GM18907 (cell line): ENCODE measurements around the gene ACAP2.
"Not testable (repeated sequence)": the region's sequence is repeated elsewhere in the genome, so short reads cannot be mapped to it uniquely, and the experiment has no call there.

Source experiments
- ATAC-seq: cut with Tn5 transposase; IDR thresholded peaks from one replicate; pipeline ENCODE4 v1.9.1; 2021; ENCODE audit warnings: mild to moderate bottlenecking, moderate library complexity; ENCODE audit not compliant: unreplicated experiment

ACAP2 gene

DNA sequence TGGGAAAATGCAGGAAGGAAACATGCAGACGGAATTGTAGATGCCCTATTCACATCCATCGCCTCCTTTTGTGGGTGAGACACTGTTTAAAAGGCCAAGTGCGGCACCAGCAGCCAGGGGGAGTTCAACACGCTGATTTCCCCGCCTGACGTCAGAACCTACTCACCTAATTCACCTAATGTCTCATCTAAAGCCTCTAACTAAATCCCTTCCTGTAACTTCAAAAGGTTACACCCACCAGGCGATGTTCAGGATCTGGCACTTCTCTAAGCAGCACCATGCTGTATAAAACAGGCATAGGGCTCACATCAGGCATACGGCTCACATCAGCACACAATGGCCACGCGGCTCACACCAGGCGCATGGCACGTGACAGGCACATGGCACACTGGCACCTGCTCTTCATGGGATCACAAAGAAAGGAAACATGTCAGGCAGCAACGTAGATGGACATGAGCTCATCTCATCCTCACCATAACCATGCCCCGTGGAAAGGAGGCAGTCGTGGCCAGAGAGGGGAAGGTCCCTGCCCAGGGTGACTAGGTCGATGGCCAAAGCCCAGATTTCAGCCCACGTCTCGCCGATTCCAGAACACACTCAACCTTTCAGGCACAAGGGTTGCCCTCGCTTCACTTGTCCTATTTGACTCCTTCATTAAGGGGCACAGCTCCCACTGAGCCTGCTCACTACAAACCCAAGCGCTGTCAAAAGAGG is 193.6 kb downstream of the ACAP2 start:
- ATAC-seq = no peak

DNA sequence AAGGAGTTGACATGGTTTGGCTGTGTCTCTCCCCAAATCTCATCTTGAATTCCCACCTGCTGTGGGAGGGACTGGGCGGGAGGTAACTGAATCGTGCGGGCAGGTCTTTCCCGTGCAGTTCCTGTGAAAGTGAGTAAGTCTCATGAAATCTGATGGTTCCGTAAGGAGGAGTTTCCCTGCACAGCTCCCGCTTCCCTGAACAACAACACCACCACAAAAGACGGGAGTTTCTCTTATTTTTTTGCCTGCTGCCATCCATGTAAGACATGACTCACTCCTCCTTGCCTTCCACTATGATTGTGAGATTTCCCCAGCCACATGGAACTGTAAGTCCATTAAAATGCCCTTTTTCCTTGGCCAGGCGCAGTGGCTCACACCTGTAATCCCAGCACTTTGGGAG is 194.5 kb downstream of the ACAP2 start:
- no peak for ATAC-seq

DNA sequence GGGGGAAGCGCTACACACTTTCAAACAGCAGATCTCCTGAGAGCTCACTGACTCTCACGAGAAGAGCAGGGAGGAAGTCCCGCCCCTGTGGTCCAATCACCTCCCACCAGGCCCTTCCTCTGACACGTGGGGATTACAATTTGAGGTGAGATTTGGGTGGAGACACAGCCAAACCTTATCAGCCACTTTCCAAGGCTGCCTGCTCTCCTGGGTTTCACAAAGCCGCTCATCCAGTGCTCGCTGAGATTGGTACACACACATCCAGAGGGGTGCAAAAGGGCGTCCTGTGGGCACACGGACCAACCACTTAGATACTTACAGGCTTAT is 195.0 kb downstream of the ACAP2 start:
- no peak for ATAC-seq

DNA sequence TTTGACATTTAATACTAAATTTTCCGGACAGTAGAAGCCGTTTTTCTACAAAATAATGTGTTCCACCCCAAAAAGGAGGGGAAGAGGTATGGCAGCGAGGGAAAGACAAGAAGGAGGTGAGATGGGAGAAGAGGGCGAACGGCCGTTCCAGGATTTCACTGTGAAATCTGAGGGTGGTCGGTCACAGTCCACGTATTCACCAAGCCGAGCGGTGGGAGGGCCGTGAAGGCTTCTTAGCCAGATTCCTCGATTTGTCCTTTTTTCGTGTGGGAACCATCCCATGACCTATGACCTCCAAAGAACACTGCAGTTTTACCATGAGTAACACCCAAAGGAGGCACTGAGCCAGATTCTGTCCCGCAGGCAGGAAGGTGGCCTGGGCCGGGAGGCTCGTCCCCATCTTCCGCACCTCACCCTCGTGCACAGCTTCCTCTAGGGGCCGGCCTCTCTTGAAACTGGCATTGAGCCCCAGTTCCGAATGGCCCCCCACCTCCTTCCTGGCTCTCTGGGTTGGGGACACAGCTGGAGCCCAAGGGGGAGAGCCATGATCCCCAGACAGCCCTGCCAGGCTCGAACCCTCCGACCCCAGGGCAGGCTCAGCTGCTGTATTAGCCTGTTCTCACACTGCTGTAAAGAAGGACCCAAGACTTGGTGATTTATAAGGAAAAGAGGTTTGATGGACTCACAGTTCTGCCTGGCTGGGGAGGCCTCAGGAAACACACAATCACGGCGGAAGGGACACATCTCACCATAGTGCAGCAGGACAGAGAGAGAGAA is 195.5 kb downstream of the ACAP2 start:
- no peak for ATAC-seq

DNA sequence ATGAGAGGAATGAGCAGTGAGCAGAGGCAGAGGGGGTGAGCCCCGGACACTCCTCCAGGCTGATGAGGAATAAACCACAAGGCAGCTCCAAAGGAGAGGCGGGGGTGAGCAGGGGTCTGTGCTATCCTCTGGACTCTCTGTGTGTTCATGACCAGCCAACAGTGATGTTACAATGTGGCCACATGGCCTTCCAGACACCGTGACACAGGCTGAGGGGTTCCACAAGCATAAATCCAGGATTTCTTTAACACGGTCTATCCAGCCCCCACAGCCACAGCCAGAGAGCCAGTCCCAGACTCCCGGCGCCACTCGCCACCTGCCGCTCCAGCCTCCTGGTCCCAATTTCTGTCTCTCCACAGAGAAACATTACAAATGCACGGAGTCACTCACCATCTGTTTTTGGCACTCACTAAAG is 196.2 kb downstream of the ACAP2 start:
- ATAC-seq = no peak

DNA sequence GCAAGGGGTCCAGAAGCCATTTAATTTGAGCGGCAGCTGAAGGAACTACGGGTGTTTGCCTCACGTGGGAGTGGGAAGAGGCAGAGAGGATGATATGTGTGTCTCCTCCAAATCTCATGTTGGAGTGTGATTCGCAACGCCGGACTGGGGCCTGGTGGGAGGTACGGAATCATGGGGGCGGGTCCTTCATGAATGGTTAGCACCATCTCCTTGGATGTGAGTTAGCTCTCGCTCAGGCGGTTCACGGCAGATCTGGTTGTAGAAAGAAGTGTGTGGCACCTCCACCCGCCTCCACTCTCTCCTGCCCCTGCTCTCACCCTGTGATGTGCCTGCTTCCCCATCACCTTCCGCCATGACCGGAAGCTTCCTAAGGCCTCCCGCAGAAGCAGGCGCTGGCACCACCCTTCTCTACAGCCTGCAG is 197.3 kb downstream of the ACAP2 start:
- ATAC-seq = no peak

DNA sequence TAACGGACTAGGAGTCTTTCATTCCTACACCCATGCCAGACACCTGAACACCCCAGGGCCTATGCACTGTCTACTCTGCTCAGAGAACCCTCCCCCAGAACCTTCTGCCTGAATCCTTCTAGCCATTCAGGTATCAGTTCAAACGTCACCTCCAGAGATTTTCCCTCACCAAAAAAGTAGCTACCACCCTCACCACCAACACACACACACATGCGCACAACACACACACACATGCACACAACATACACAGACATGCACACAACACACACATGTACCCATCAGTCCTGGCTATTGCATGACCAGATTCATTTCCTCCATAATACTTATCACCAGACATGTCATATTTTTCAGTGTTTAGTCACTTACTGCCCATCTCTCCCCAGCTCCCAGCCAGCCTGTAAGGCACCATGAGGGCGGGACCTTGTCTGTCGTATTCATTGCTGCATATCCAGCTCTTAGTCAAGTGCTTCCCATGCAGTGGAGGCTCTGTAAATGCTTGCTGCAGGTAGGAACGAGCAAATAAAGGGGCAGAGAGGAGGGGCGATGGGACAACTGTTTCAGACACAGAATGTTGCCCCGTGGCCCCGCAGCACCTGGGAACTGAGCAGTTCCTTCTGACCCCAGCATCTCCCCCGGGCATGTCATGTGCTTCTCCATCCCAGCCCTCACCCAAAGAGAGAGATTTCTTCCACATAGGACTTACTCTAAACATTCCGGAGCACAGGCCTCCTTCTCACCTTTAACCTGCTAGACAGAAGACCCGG is 201.0 kb downstream of the ACAP2 start:
- no peak for ATAC-seq

DNA sequence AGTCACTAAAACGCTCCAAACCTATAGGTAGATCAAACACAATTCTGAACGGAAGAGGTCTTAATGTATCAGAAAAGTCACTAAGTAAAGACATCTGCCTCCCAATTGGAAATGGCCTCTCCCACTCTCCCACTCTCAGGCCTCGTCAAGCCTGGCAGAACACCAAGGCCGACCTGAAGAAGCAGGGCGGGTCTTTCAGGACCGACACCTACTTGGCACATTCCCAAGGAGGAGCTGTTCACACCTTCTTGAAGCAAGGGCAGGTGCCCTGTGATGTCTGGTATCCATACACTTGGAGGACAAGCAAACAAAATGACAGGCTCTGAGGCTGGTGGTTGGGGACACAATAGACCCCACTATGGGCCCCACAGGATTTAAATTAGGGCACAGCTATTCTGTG is 201.9 kb downstream of the ACAP2 start:
- no peak for ATAC-seq

DNA sequence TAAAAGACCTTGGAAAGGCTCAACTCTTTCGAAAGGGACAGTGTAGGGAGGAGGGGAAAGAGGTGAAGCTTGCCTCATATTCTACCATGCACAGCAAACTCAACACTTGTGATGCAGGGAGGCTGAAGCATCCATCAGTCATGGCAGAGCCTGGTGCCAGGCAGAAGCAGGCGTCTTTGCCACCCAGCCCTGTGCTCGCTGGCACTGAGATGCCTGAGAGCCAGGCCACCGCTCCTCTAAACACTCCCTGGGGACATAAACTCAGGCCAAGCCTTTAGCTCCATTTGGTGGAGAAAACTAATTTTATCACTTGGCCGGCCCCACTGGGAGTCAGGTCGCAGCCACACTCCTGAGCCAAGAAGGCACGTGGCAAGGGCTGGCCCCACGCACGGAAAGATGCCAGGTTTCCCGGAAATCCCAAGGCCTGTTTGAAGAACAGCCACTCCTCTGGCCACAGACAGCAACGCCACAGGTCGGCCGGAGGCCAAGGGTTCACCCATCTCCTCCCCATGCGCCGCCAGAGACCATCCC is 202.6 kb downstream of the ACAP2 start:
- ATAC-seq = no peak

DNA sequence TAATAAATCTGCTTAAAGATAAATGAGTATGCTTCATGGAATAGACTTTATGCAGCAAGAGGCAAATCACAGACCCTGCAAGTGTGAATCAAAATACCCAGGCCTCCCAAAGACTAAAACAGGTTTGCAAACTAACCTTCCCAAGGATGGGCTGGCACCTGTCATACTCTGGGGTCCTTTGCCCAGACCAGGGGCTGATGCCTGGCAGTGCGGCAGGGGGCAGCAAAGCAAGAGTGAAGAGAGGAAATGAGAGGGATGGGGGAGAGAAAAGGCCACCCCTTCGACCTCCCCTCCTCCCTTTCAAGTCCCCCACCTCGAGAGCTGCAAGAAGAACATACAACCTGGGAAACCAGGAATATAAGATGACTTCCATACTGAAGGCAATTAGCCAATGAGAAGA is 203.7 kb downstream of the ACAP2 start:
- no peak for ATAC-seq

DNA sequence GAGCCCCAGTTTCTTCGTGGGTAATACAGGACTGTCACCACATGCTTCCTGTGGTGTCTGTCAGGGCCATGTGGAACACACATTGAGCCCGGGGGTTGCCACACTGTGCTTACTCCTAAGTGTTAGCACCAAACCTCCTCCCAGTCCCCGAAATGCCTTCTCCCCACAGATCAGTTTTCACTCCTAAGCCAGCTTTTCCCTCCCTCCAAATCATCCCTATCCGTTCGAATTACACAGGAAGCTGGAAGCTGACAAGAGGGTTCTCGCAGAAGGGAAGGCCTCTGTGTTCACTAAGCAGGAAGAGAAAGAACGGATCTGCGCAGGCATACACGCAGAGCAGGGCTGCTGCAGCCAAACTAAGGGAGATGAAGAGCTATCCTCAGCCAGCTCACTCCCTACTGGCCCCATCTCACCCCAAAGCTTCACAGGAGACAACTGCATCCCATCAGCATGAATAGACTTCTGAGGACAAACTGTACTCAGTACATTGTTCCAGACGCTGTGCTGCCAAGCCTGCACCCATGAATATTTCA is 204.2 kb downstream of the ACAP2 start:
- no peak for ATAC-seq

DNA sequence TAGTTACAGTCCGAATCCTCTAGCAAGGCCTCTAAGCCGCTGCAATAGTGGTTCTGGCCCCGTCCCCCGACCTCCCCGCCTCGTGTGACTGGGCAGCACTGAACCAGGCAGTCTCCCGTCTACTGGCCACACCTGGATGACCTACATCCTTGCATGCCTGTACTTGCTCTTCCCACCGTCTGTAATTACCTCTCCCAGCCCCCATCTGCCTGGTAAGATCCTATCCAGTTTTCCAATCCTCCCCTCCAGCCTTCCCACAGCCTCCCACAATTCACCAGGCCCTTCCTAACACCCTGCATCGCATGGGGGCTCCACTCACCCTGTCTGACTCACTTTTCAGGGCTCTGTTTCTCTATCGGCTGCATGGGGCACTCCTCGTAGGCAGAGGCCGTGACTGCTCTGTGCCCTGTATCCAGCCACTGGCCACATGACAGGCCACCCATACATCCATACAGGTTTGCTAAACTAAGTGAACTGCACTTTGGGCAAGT is 204.7 kb downstream of the ACAP2 start:
- no peak for ATAC-seq

DNA sequence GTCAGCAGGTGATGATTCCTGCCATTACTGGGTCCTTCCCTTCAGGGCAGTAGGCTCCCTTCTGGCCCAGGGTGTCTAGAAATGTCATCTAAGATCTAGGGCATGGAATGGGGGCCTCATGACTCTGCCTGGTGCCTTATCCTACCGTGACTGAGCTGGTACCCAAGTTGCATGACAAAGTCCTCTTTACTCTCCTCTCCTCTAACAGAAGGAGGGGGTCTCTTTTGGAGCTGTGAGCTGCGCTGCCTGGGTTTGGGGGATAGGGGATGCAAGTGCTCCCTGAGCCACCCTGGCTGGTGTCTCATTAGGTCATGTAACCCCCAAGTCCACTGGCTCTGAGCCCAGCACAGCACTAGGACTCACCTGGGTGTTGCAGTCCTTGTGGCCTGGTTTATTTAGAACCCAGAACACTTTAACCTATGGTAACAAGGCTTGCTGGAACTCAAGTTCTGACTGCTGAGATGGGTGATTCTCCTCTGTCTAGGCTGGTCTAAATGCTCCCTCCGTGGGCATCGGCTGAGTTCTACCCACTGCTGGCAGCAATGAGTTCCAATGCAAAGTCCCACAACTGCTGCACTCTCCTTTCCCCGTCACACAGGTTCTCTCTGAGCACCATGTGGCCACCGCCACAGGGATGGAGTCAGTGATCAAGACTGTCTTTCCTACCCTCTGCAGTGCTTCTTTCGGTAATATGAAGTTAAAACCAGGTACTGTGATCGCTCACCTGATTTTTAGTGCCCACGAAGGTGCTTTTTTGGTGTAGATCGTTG is 205.8 kb downstream of the ACAP2 start:
- no peak for ATAC-seq

DNA sequence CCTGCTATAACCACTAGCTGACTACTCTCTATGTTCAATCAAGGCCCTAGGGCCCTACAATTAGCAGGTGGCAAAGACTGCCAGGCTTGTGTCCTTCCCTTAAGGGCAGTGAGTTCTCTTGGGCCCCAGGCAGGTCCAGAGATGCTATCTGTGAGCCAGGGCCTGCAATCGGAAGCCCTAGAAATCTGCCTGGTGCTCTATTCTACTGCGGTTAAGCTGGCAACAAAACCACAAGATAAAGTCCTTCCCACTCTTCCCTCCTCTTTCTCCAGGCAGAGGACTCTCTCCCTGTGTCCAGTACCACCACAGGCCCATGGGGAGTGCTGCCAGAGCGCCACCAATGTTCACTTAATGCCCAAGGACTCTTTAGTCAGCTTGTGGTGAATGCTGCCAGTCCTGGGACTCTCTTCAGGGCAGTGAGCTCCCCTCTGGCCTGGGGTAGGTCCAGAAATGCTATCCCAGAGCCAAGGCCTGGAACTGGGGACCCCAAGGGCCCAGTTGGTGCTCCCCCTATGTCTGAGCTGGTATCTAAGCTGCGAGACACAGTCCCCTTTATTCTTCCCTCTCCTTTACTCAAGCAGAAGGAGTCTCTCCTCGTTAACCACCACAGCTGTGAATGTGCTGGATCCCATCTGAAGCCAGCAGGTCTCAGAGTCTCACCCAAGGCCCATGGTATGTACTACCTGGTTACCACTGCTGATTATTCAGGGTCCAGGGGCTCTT is 206.6 kb downstream of the ACAP2 start:
- ATAC-seq = no peak

DNA sequence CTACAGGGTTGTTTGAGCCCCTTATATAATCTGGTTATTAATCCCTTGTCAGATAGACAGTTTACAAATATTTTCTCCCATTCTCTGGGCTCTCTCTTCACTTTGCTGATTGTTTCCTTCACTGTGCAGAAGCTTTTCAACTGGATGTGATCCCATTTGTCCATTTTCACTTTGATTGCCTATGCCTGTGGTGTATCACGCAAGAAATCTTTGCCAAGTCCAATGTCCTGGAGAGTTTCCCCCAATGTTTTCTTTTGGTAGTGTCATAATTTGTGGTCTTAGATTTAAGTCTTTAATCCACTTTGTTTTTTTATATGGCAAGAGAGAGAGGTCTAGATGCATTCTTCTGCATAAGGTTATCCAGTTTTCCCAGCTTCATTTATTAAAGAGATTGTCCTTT is 212.6 kb downstream of the ACAP2 start:
- no peak for ATAC-seq

DNA sequence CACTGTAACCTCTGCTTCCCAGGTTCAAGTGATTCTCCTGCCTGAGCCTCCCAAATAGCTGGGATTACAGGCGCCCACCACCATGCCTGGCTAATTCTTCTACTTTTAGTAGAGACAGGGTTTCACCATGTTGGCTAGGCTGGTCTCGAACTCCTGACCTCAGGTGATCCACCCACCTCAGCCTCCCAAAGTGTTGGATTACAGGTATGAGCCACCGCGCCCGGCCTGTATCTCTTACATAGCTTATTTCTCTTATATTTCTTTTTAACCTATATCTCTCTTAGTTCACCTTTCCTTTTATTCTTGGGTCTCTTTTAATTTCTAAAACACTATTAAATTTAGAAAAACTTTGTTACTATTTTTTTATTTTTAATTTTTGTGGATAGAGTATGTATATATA is 213.9 kb downstream of the ACAP2 start:
- ATAC-seq = not testable (repeated sequence)

DNA sequence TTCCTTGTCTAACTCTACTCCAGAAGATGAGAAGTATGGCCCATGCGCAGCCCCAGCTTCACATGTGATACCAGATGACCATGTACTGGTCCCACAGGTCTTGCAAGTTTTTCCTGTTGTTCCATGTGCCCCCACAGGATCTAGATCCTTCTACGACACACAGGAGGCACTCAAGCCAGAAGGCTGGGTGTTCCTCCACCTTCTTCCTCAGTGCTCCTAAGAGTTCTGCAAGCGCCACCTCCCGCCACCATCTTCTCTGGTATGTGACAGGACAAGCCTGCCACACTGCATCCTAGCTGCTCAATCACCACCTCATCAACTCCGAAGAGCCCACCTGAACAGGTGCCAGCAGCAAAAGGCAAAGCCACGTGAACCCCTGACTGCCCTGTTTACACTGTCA is 214.9 kb downstream of the ACAP2 start:
- no peak for ATAC-seq

DNA sequence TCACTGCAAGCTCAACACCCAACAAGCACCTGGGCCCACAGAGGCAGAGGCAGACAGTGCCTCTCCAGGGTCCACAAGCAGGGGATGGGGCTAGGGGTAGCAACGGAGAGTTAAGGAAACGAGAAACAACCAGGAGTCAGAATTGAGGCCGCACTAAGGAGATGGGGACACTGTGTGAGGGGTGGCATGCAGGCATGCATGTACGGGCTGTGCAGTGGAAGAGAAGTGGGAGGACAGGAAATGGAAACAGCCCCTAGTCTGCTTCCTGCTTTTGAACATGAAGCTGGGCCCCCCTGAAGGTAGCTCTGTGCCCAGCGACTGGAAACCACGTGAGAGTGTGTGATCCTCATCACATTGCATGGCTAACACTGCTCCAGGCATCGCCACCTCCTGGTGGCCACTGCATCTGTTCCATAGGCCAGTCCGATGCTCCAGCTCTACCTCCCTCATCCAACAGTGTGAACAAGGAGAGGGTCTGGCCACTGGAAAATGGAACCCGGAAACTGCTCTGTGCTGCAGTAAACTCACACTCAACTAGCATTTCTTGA is 215.8 kb downstream of the ACAP2 start:
- ATAC-seq = no peak

DNA sequence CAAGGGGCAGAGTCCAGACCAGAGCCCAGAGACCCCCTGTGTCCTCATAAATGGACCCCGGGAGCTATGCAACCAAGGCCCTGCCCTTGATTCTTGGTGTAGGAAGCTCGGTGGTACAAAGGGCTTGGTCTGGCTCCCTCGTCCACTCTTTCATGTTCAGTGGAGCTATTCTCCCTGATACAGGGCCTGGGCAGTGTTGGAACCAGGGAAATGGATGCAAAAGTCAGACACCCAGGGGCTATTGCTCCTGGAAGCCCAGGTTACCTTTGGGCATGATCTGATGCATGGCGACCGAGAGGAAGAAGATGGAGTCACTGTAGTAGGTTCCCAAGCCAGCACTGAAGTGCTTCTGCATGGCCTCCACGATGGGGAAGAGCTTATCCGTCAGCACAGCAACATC is 216.4 kb downstream of the ACAP2 start:
- ATAC-seq = no peak
